H1 (cell line): Measurements from ENCODE around the gene ATP5PF. TPM values are rescaled to one million over a fixed set of nuclear protein-coding genes. Genes with fewer than 3 reads are reported as not detected.

Experiments used
- CTCF ChIA-PET: fragments of 300-600 bp; sonication (Branson Sonifier 250); formaldehyde crosslinking; loops from one replicate; lab custom pipeline; 2021; ENCODE audit not compliant: partially characterized antibody; lab: Charles Lee
- POLR2A ChIA-PET: fragments of 300-600 bp; sonication (Branson Sonifier 250); formaldehyde crosslinking; loops from one replicate; lab custom pipeline; 2021; ENCODE audit warnings: inconsistent platforms; ENCODE audit not compliant: partially characterized antibody; lab: Charles Lee
- DNase-seq, 2 experiments: peaks; one replicate each; pipeline versions ENCODE4 v3.0.0 to v3.0.0-alpha.2; 2010 to 2022; ENCODE audit warnings: low spot score in 2 of 2, low read depth in 1 of 2, mixed read lengths in 1 of 2
- FAIRE-seq: peaks from 2 replicates; lab custom pipeline; 2011; peaks lifted over from hg19 to GRCh38; lab: Jason Lieb, UNC
- H2AFZ ChIP-seq: 2 replicates; pipeline ENCODE4 v1.8.1; 2012; ENCODE audit warnings: low read length, inconsistent platforms
- H2AK5ac ChIP-seq: 2 replicates; pipeline ENCODE4 v1.6.1; 2013; ENCODE audit warnings: low read depth, low read length
- H2BK120ac ChIP-seq: replicated peaks from 2 replicates; pipeline ENCODE3; 2013; ENCODE audit warnings: low read depth, low read length, inconsistent platforms
- H2BK12ac ChIP-seq: 2 replicates; pipeline ENCODE4 v1.6.1; 2013; ENCODE audit warnings: low read depth, low read length
- H2BK15ac ChIP-seq: 2 replicates; pipeline ENCODE4 v1.6.1; 2013; ENCODE audit warnings: low read length
- H2BK20ac ChIP-seq: 2 replicates; pipeline ENCODE4 v1.6.1; 2013; ENCODE audit warnings: low read length
- H2BK5ac ChIP-seq: 2 replicates; pipeline ENCODE4 v1.6.1; 2013; ENCODE audit warnings: low read depth, low read length
- H3K14ac ChIP-seq: 2 replicates; pipeline ENCODE4 v1.6.1; 2013; ENCODE audit warnings: inconsistent platforms; ENCODE audit not compliant: insufficient read length
- H3K18ac ChIP-seq: 2 replicates; pipeline ENCODE4 v1.6.1; 2013; ENCODE audit warnings: low read length; ENCODE audit errors: extremely low read depth
- H3K23ac ChIP-seq: 2 replicates; pipeline ENCODE4 v1.6.1; 2013; ENCODE audit warnings: inconsistent platforms; ENCODE audit not compliant: insufficient read length
- H3K23me2 ChIP-seq: 2 replicates; pipeline ENCODE4 v1.6.1; 2013; ENCODE audit warnings: low read depth, low read length
- H3K27ac ChIP-seq: 2 replicates; pipeline ENCODE4 v1.6.1; 2011; ENCODE audit warnings: low read depth, low read length, inconsistent platforms
- H3K27me3 ChIP-seq, 4 experiments: replicated peaks in 1 of 4; 1 replicate in 1 of 4; 2 replicates in 3 of 4; pipeline versions ENCODE4 v1.6.1 to v1.8.1; 2011 to 2013; ENCODE audit warnings: low read length in 3 of 4, mild to moderate bottlenecking in 3 of 4, inconsistent platforms in 2 of 4, mixed read lengths in 2 of 4, moderate library complexity in 1 of 4; ENCODE audit not compliant: control insufficient read depth in 3 of 4, insufficient read depth in 3 of 4; ENCODE audit errors: extremely low read depth in 1 of 4
- H3K36me3 ChIP-seq, 4 experiments: 2 replicates each; pipeline versions ENCODE4 v1.6.1 to v1.8.1; 2011 to 2013; ENCODE audit warnings: mild to moderate bottlenecking in 4 of 4, low read length in 3 of 4, moderate library complexity in 2 of 4, control low read depth in 1 of 4, inconsistent platforms in 1 of 4; ENCODE audit not compliant: insufficient read depth in 4 of 4, control insufficient read depth in 2 of 4
- H3K4ac ChIP-seq: replicated peaks from 2 replicates; pipeline ENCODE3; 2013; ENCODE audit warnings: low read length, low read depth, mixed read lengths, inconsistent platforms; ENCODE audit not compliant: insufficient read length
- H3K4me1 ChIP-seq, 4 experiments: replicated peaks in 1 of 4; 1 replicate in 1 of 4; 2 replicates in 3 of 4; pipeline versions ENCODE4 v1.6.1 to v1.8.1; 2011 to 2013; ENCODE audit warnings: low read length in 3 of 4, inconsistent platforms in 2 of 4, mixed read lengths in 1 of 4; ENCODE audit not compliant: insufficient read depth in 4 of 4, control insufficient read depth in 3 of 4
- H3K4me2 ChIP-seq, 2 experiments: 2 replicates each; pipeline versions ENCODE4 v1.6.1 to v1.8.1; 2011 to 2013; ENCODE audit warnings: low read depth in 2 of 2, low read length in 2 of 2, control low read depth in 1 of 2, inconsistent platforms in 1 of 2, mild to moderate bottlenecking in 1 of 2; ENCODE audit not compliant: insufficient read depth in 1 of 2
- H3K4me3 ChIP-seq, 4 experiments: fragments of 200-600, 300-600 bp in 1 of 4; sonication (generic), shearing (Covaris generic), sonication (Bioruptor Twin) in 1 of 4; 2 replicates each; pipeline versions ENCODE4 v1.5.1 to v1.8.1; 2011 to 2016; ENCODE audit warnings: low read length in 4 of 4, low read depth in 3 of 4, control low read depth in 2 of 4, inconsistent platforms in 2 of 4, mild to moderate bottlenecking in 2 of 4, mixed read lengths in 1 of 4, moderate library complexity in 1 of 4; ENCODE audit not compliant: insufficient read depth in 2 of 4; ENCODE audit errors: extremely low read depth in 1 of 4
- H3K56ac ChIP-seq: replicated peaks from 2 replicates; pipeline ENCODE3; 2013; ENCODE audit warnings: low read depth, mild to moderate bottlenecking, mixed read lengths, low read length, inconsistent platforms; ENCODE audit not compliant: insufficient read length
- H3K79me1 ChIP-seq: 2 replicates; pipeline ENCODE4 v1.6.1; 2013; ENCODE audit warnings: low read depth, low read length, control low read depth
- H3K79me2 ChIP-seq, 2 experiments: 2 replicates each; pipeline versions ENCODE4 v1.6.1 to v1.8.1; 2012 to 2013; ENCODE audit warnings: low read length in 2 of 2, mild to moderate bottlenecking in 2 of 2, inconsistent platforms in 1 of 2; ENCODE audit not compliant: insufficient read depth in 2 of 2, control insufficient read depth in 1 of 2
- H3K9ac ChIP-seq, 4 experiments: replicated peaks in 1 of 4; 1 replicate in 1 of 4; 2 replicates in 3 of 4; pipeline versions ENCODE4 v1.6.1 to v1.8.1; 2011 to 2013; ENCODE audit warnings: low read depth in 3 of 4, low read length in 3 of 4, control low read depth in 2 of 4, mild to moderate bottlenecking in 2 of 4, moderate library complexity in 2 of 4, inconsistent platforms in 1 of 4; ENCODE audit errors: extremely low read depth in 1 of 4
- H3K9me3 ChIP-seq, 2 experiments: 2 replicates each; pipeline versions ENCODE4 v1.6.1 to v1.8.1; 2012 to 2013; ENCODE audit warnings: mild to moderate bottlenecking in 2 of 2, moderate library complexity in 2 of 2, control low read depth in 1 of 2, inconsistent platforms in 1 of 2, low read depth in 1 of 2, low read length in 1 of 2, mixed read lengths in 1 of 2; ENCODE audit not compliant: insufficient read depth in 2 of 2
- H4K20me1 ChIP-seq, 2 experiments: replicated peaks in 1 of 2; 2 replicates each; pipeline versions ENCODE3 to v1.8.1; 2011 to 2013; ENCODE audit warnings: inconsistent platforms in 2 of 2, low read length in 2 of 2, mild to moderate bottlenecking in 1 of 2; ENCODE audit not compliant: insufficient read depth in 2 of 2, control insufficient read depth in 1 of 2
- H4K5ac ChIP-seq: 2 replicates; pipeline ENCODE4 v1.6.1; 2013; ENCODE audit warnings: low read length, low read depth, mixed read lengths, inconsistent platforms; ENCODE audit not compliant: insufficient read length
- H4K8ac ChIP-seq: 2 replicates; pipeline ENCODE4 v1.8.0; 2013; ENCODE audit warnings: mild to moderate bottlenecking, moderate library complexity, low read length, inconsistent platforms; ENCODE audit not compliant: insufficient read depth; ENCODE audit errors: extremely low read depth
- H4K91ac ChIP-seq: replicated peaks from 2 replicates; pipeline ENCODE3; 2013; ENCODE audit warnings: low read length, mixed read lengths, inconsistent platforms; ENCODE audit not compliant: insufficient read length
- CHD1 ChIP-seq: IDR thresholded peaks from 2 replicates; pipeline ENCODE4 v1.6.1; 2012; ENCODE audit warnings: low read depth, low read length, improper control_type of control experiment
- EP300 ChIP-seq, 2 experiments: IDR thresholded peaks; 1 replicate in 1 of 2; 2 replicates in 1 of 2; pipeline ENCODE4 v1.6.1; 2011 to 2012; ENCODE audit warnings: low read depth in 2 of 2, low read length in 2 of 2, mild to moderate bottlenecking in 2 of 2, borderline replicate concordance in 1 of 2, inconsistent platforms in 1 of 2, moderate library complexity in 1 of 2
- HDAC2 ChIP-seq, 2 experiments: fragments of 300-600 bp in 1 of 2; sonication (generic) in 1 of 2; IDR thresholded peaks; 2 replicates each; pipeline ENCODE4 v1.6.1; 2011 to 2012; ENCODE audit warnings: low read depth in 2 of 2, low read length in 2 of 2, mild to moderate bottlenecking in 2 of 2, moderate library complexity in 2 of 2, borderline replicate concordance in 1 of 2, inconsistent platforms in 1 of 2
- POU5F1 ChIP-seq: IDR thresholded peaks from 2 replicates; pipeline ENCODE4 v1.6.1; 2011; ENCODE audit warnings: low read depth, mild to moderate bottlenecking, low read length, moderate library complexity
- RAD21 ChIP-seq, 2 experiments: IDR thresholded peaks in 1 of 2; conservative IDR thresholded peaks in 1 of 2; 2 replicates each; pipeline ENCODE4 v1.6.1; 2011; ENCODE audit warnings: low read depth in 2 of 2, low read length in 2 of 2, improper control_type of control experiment in 1 of 2, inconsistent platforms in 1 of 2, mild to moderate bottlenecking in 1 of 2, moderate library complexity in 1 of 2
- SP1 ChIP-seq: IDR thresholded peaks from 2 replicates; pipeline ENCODE4 v1.6.1; 2011; ENCODE audit warnings: low read depth, low read length
- TAF7 ChIP-seq: optimal IDR thresholded peaks from 2 replicates; pipeline ENCODE3; 2011; ENCODE audit warnings: low read depth, mild to moderate bottlenecking, inconsistent platforms, low read length, moderate library complexity, borderline replicate concordance
- WGBS, 2 experiments: shearing (Covaris generic) in 1 of 2; methylation state at CpG; one replicate each; pipeline versions ENCODE4 v1.1.6 to v1.1.7; 2013 to 2015; ENCODE audit warnings: low lambda C conversion rate in 2 of 2, mixed read lengths in 2 of 2, inconsistent platforms in 1 of 2, low coverage in 1 of 2, missing lambda C conversion rate in 1 of 2; ENCODE audit not compliant: insufficient replicate concordance in 2 of 2, insufficient coverage in 1 of 2, insufficient read length in 1 of 2; ENCODE audit errors: extremely low coverage in 1 of 2, missing lambda C conversion rate in 1 of 2; 5-methylcytosine and 5-hydroxymethylcytosine counted together
- polyA plus RNA-seq, 7 experiments: library from polyadenylated mRNA; depleted of rRNA in 3 of 7; stranded (reverse) in 5 of 7; unstranded in 2 of 7; fragments of >200 nt in 5 of 7; fragments of 200-250 nt in 2 of 7; gene quantifications; 1 replicate in 5 of 7; 2 replicates in 1 of 7; 4 replicates in 1 of 7; pipeline versions ENCODE4 v1.2.1 to v1.2.3, GENCODE V29; 2011 to 2013; ENCODE audit warnings: missing spikeins in 2 of 7, mixed read lengths in 2 of 7
- total RNA-seq: library from RNA; stranded (reverse); fragmentation: NEBNext Ultra II Directional; extraction: Animal tissue kit (Norgen Biotek cat#: 25700); gene quantifications from 2 replicates; pipeline ENCODE4 v1.2.1, GENCODE V29; 2021
- TF ChIP-seq, protein P1 (sequence below), 3 experiments: IDR thresholded peaks; 1 replicate in 2 of 3; 2 replicates in 1 of 3; pipeline versions ENCODE4 v1.5.1 to v1.6.1; 2011; ENCODE audit warnings: low read length in 3 of 3, mild to moderate bottlenecking in 3 of 3, inconsistent platforms in 2 of 3, low read depth in 1 of 3, moderate library complexity in 1 of 3; ENCODE audit not compliant: insufficient read depth in 1 of 3; ENCODE audit errors: control extremely low read depth in 1 of 3
- TF ChIP-seq, protein P2 (sequence below): IDR thresholded peaks from 2 replicates; pipeline ENCODE4 v1.6.1; 2011; ENCODE audit warnings: low read length, improper control_type of control experiment

Gene ATP5PF
- total and polyA plus RNA-seq, 2 of the 8 experiments (the other 6 are each of a cell fraction or from before 2014, with no cell fraction given) = 135 to 240 TPM

DNA sequence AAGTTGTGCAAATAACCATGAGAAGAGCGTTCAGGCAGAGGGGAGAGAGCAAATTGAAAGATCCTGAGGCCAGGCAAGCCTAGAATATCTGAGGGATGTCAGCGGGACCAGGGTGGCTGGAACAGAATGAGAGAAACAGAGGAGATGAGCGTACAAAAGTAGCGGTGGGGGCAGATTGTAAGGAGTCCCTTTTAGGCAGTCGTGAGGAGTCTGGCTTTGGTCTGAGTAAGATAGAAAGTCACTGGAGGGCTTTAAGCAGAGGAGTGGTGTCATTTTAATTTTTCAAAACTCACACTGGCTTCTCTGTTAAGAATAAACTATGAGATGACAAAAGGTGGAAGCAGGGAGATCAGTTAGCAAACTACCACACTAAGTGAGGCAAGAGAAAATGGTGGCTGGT lies 24.2 kb downstream of the ATP5PF start:
- Histone ChIP-seq H3K4me2 (no peak overlapping the region), H3K14ac (no peak overlapping the region), H2BK15ac (no peak overlapping the region), H3K18ac (no peak overlapping the region), H4K8ac (no peak overlapping the region), H3K9ac (no peak overlapping the region), H2BK12ac (no peak overlapping the region), H3K4me1 (no peaks in the 10 kb centered on the region), H3K4ac (no peak overlapping the region), H3K56ac (no peak overlapping the region), H3K27ac (no peak overlapping the region), H2BK5ac (no peak overlapping the region), H3K79me1 (no peaks in the 10 kb centered on the region), H3K27me3 (no peaks in the 10 kb centered on the region), H3K23ac (no peak overlapping the region), H3K23me2 (no peaks in the 10 kb centered on the region; the same call in 1 of the 2 replicates), H2BK20ac (no peak overlapping the region), H4K91ac (no peak overlapping the region), H3K79me2 (no peaks in the 10 kb centered on the region), H2AFZ (no peak overlapping the region), H3K36me3 (no peaks in the 10 kb centered on the region), H3K9me3 (no peaks in the 10 kb centered on the region), H2AK5ac (no peak overlapping the region), H3K4me3 (no peak overlapping the region), H2BK120ac (no peak overlapping the region), H4K20me1 (no peaks in the 10 kb centered on the region), H4K5ac (no peak overlapping the region)
- WGBS, 2 experiments = 90% methylated on average over 5 of the region's 5 CpGs; no CpG with 5 or more reads in 1 of the 2 experiments
- ChIA-PET CTCF (interaction anchor here (0.7 to 1.2 kb wide), 4 partner anchors 84 to 105 kb away, joined by 3 to 4 read pairs (median 4); no protein-coding TSS in a partner anchor), POLR2A (no interaction called here)
- no peak for DNase-seq
- no peak for FAIRE-seq
- TF ChIP-seq CHD1 (no peak), SP1 (no peak), POU5F1 (no peak), HDAC2 (IDR thresholded peaks at IDR 0.05; ENCODE audit: borderline replicate concordance in 1 of 2, low read depth in 2 of 2, low read length in 2 of 2) (no peak), TAF7 (no peak), EP300 (IDR thresholded peaks at IDR 0.05; ENCODE audit: borderline replicate concordance in 1 of 2, low read depth in 2 of 2, low read length in 2 of 2) (no peak), RAD21 (IDR thresholded peaks at IDR 0.05 in 1 of 2, conservative IDR thresholded peaks at IDR 0.05 in 1 of 2; ENCODE audit: low read depth in 2 of 2, low read length in 2 of 2) (no peak)
- TF ChIP-seq, protein P1, sequence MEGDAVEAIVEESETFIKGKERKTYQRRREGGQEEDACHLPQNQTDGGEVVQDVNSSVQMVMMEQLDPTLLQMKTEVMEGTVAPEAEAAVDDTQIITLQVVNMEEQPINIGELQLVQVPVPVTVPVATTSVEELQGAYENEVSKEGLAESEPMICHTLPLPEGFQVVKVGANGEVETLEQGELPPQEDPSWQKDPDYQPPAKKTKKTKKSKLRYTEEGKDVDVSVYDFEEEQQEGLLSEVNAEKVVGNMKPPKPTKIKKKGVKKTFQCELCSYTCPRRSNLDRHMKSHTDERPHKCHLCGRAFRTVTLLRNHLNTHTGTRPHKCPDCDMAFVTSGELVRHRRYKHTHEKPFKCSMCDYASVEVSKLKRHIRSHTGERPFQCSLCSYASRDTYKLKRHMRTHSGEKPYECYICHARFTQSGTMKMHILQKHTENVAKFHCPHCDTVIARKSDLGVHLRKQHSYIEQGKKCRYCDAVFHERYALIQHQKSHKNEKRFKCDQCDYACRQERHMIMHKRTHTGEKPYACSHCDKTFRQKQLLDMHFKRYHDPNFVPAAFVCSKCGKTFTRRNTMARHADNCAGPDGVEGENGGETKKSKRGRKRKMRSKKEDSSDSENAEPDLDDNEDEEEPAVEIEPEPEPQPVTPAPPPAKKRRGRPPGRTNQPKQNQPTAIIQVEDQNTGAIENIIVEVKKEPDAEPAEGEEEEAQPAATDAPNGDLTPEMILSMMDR (IDR thresholded peaks at IDR 0.05; ENCODE audit: control extremely low read depth in 1 of 3, insufficient read depth in 1 of 3, low read depth in 1 of 3, low read length in 3 of 3) = no peak
- TF ChIP-seq, protein P2, sequence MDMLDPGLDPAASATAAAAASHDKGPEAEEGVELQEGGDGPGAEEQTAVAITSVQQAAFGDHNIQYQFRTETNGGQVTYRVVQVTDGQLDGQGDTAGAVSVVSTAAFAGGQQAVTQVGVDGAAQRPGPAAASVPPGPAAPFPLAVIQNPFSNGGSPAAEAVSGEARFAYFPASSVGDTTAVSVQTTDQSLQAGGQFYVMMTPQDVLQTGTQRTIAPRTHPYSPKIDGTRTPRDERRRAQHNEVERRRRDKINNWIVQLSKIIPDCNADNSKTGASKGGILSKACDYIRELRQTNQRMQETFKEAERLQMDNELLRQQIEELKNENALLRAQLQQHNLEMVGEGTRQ = no peak
